NAMALWA (cell line): ENCODE results near the gene SRXN1.
"Not testable (repeated sequence)": the region's sequence is repeated elsewhere in the genome, so short reads cannot be mapped to it uniquely, and the experiment has no call there.

ENCODE experiments used
- DNase-seq: peaks from one replicate; pipeline ENCODE4 v3.0.0-alpha.2; 2015; ENCODE audit warnings: low spot score

SRXN1 gene

GRCh38 chr20:653110-653589 is at the start of gene SRXN1:
SRXN1 (minus strand) TSS chr20:653200; CDS start chr20:653185, 15 bp downstream.
- DNase-seq: peak; percentile 78

DNA sequence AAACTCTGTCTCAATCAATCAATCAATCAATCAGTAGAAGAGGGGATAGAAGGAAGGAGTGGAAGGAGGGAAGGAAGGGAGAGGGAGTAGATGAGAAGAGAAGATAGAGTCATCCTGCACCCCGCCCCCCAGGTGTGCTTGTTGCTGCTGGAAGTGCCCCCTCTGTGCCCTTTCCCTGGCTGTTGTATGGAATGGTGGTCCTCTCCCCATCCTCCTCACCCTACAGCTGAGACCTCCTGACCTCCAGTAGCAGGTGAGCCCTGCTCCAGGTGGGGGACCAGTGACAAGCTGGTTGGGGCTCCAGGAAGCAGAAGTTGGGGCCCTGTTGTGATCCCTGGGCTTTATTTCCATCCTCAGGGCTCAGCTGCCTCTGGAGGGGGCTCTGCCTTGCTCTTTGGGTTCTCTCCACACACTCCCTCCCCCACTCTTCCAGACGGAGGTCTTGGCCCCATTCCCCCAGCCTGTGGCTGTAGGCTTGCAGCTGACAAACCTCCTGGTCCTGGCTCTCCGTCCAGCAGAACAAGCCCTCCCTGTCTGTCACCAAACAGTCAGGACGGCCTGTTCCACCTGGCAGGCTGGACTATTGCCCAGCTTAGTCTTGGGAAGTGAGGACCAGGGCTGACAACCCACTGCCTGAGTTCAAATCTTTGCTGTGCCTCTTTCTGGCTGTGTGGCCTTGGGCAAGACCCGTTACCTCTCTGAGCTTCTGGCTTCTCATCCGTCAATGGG is 48.6 kb upstream of the SRXN1 start:
- DNase-seq: no peak

DNA sequence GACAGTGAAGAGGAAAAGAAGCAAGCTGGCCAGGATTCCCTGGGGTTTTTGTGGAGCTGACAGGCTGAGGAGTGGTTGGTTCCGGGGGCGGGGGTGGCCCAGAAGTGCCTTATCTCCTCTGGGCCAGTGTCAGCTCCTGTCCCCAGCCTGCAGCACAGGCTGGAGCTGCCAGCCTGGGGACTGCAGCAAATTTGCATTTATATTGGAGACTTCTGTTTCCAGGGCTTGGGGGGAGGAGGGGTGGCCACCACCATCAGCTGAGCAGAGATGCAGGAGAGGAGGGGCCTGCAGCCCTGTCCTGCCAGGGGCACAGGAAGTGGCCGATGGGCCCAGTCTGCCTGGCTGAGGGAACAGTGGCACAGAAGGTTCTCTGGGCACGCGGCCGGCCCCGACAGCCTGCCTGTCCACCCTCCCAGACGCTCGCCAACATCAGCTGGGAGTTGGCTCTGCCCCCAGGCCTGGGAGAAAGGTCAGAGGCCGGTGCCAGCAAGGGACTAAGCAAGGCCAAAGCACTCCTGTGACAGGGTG is 46.9 kb upstream of the SRXN1 start:
- no peak for DNase-seq

DNA sequence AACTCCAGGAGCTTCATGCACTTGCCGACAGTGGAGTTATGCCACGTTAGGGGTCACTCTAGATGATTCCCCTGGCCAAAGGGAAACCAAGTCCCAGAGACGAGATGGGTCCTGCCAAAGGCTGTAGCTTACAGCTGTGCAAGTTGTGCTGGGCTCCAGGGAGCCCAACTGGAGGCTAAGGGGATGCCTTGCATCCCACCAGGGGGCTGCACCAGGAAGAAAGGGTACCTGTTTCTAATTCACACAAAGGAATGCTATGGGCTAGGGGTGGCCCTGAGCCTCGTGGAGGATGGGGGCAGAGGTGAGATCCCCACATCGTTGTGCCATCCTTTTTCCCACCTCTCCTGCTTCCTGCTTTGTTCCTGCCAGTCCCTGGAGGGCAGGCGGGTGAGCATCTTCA is 46.3 kb upstream of the SRXN1 start:
- DNase-seq: no peak

- no peak for DNase-seq
Observed at GRCh38 chr20:698276-698675, 45.3 kb upstream of the SRXN1 start.

DNA sequence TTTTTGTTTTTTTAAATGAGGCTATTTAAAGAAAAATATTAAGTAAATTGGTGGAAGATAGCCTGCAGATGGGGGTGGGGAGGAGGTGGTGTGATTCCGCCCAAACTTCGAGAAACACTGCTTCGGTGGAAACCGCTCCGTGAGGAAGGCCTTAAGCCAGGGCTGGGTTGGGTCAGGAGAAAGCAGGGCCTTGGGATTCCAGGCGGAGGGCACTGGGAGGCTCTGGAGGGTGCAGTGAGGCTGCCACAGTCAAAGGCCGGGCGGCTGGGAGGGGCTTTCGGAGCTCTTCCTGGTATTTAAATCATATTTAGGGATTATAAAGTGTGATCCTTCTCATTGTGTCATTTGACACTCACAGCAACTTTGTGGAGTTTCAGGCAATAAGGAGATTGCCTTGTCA is 44.8 kb upstream of the SRXN1 start:
- no peak for DNase-seq

DNA sequence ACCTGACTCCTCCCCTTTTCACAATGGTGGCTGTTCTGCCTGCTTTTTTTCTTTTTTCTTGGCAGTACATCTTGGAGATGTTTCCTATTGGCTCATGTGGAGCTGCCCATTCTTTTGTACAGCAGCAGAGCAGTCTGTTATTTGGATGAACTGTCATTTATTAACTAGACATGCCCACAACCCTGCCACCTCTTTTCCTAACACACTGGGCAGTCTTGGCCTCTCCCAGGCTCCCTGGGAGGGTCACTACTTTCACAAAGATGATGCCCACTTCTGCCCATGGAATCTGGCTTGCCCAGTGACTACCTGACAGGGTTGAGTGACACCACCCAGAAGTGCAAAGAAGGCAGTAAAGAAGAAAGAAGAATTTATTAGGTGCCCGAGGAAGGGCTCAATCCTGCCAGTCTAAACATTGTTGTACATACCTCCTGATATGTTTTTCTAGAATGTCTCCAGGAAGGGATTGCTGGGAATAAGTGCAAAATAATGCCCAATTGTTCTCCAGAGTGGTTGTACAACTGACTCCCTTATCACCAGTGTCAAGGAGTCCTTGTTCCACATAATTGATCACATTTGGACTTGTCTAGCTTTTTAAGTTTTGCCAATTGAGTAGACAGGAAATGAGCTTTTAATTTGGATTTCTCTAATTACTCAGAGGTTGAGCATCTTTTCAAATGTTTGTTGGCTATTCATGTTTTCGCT is 42.3 kb upstream of the SRXN1 start:
- DNase-seq: no peak

DNA sequence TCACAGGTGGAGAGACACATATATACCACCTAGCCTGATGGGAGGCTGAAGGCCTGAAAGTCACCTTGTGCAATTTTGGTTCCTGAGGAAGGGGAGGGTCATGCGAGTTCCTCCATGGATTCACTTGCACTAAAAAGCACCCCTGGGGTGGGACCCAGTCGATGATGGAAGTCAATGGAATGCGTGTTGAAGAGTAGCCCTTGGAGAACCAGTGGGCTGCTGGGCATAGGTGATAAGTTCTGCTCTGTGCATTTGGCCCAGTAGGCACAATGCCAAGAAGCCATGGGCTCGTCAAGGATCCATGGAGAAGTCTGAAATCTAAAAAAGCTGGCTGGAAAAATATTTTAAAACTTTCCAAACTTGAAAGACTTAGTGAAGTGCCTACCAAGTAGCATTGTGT is 41.5 kb upstream of the SRXN1 start:
- no peak for DNase-seq

DNA sequence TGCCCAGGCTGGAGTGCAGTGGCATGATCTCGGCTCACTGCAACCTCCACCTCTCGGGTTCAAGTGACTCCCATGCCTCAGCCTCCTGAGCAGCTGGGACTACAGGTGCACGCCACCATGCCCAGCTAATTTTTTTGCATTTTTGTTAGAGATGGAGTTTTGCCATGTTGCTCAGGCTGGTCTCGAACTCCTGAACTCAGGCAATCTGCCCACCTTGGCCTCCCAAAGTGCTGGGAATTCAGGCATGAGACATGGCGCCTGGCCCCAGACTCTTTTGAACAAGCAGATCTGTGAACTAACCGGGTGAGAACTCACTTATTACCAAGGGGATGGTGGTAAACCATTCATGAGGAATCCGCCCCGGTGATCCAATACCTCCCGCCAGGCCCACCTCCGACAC is 40.8 kb upstream of the SRXN1 start:
- not testable (repeated sequence) for DNase-seq

DNA sequence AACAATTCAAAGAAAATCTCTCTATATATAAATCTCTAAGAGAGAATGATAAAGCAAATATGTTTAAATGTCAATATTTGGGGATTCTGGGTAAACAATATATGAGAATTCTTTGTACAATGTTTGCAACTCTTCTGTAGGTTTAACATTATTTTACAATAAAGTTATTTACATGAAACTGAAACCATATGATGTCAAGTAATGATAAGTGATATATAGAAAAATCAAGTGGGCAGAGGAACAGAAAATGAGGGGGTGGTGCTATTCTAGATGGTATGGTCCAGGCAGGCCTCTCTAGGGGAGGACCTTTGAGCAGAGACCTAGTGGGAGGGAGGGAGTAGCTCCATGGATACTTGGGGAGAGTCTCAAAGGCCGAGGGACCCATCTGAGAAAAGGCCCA is 39.0 kb upstream of the SRXN1 start:
- no peak for DNase-seq

DNA sequence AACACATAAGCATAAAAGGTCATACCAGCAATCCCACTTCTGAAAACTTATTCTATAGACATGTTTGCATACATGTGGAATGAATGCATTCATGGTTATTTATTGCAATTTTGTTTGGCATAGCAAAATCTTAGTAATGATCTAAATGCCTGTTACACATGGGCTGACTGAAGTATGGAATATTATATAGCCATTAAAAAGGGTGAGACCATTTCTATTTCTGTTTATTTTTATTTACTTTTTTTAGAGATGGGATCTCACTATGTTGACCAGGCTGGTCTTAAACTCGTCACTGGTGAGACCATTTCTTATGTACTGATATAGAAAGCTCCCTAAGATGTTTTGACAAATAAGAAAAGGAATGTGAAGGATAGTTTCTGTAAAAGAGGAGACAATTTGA is 36.9 kb upstream of the SRXN1 start:
- no peak for DNase-seq

DNA sequence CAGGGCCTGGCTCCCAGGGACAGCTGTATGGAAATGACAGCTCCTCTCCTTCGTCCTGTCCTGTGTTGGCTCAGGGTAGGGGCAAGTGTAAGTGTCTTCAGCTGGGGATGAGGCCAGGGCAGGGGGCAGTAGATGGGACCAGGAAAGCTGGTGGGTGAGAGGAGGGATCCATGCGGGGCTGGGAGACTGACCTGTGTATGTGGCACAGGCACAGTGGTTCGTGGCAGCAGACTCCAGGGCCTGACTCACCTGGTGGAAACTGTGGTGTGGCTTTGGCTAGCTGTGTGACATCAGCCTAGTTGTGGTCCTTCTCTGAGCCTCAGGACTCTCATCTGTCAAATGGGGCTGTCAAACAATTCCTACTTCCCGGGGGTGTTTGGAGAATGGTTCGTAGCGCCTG is 36.3 kb upstream of the SRXN1 start:
- no peak for DNase-seq

DNA sequence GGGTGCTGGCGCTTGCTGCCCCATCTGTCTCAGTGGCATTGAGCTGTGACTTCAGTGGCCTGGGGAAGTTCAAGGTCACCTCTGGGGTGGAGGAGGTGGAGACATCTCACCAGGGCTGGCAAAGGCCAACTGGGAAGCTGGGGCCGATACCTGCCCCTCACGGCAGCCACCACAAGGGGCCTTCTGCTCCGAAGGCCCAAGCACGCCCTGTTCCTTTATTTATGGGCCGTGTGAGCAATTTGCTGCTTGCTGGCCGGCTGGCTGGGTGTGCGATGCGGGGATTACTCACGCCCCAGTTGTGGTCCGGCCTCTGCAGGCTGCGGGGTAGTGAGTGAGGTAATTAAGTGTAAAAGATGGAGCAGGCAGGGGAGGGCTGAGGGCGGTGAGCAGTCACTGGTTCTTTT is 35.8 kb upstream of the SRXN1 start:
- DNase-seq: no peak

GRCh38 chr20:687468-688203 is 34.6 kb upstream of the SRXN1 start:
- DNase-seq: no peak

- DNase-seq: no peak
Observed at GRCh38 chr20:684676-685319, 31.8 kb upstream of the SRXN1 start.

DNA sequence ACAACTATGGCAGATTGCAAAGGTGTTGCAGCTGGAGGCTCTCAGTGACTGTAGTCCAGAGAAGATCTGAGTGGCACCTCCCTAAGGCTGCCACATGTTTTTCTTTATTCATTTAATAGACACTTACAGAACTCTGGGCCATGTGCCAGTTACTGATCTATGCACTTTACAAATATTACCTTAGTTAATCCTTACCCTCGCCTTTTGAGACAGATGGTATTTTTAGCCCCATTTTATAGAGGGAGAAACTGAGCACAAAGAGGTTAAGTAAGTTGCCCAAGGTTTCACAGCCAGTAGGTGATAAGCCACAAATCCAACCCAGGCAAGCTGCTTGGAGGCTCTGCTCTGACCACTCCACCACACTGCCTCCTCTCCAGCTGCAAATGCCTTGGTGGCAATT is 29.1 kb upstream of the SRXN1 start:
- DNase-seq: no peak

GRCh38 chr20:680638-681187 is 27.7 kb upstream of the SRXN1 start:
- DNase-seq: no peak

- DNase-seq: no peak
Observed at GRCh38 chr20:677957-678356, 25.0 kb upstream of the SRXN1 start.

GRCh38 chr20:676967-677366 is 24.0 kb upstream of the SRXN1 start:
- DNase-seq: no peak

GRCh38 chr20:676315-676937 is 23.4 kb upstream of the SRXN1 start:
- peak; percentile 52 for DNase-seq
